G401 (cell line): Measurements from ENCODE around the gene TMPRSS9. TPM values are rescaled to one million over a fixed set of nuclear protein-coding genes. Genes with fewer than 3 reads are reported as not detected.
"Not testable (repeated sequence)": the region's sequence is repeated elsewhere in the genome, so short reads cannot be mapped to it uniquely, and the experiment has no call there.

Source experiments
- DNase-seq: peaks from one replicate; pipeline ENCODE4 v3.0.0-alpha.2; 2015; ENCODE audit warnings: low spot score
- in situ Hi-C: cut with HindIII; loops from 2 replicates; pipeline ENCODE4 v1.10.0; 2016; ENCODE audit warnings: low sequenced_read_pairs, mixed read lengths
- total RNA-seq: library from RNA; depleted of rRNA; stranded (reverse); fragments of >200 nt; shearing (Covaris generic); gene quantifications from 2 replicates; pipeline ENCODE4 v1.2.3, GENCODE V29; 2014

The TMPRSS9 gene
- total RNA-seq, 1 experiment from 2014 or later, result 0.17 TPM

GRCh38 chr19:2443116-2443784 is 83.2 kb downstream of the TMPRSS9 start:
- in situ Hi-C loops, result no loop called here
- DNase-seq, result no peak

GRCh38 chr19:2443785-2444182 is 83.7 kb downstream of the TMPRSS9 start:
- in situ Hi-C loops, result no loop called here
- DNase-seq, result no peak

- in situ Hi-C loops, result no loop called here
- no peak for DNase-seq
Observed at GRCh38 chr19:2444251-2445002, 84.4 kb downstream of the TMPRSS9 start.

- DNase-seq, result no peak
- in situ Hi-C loops, result no loop called here
Observed at GRCh38 chr19:2446381-2446780, 86.3 kb downstream of the TMPRSS9 start.

GRCh38 chr19:2449019-2449418 is 89.0 kb downstream of the TMPRSS9 start:
- DNase-seq, result no peak
- in situ Hi-C loops, result no loop called here

GRCh38 chr19:2451138-2451537 is 91.1 kb downstream of the TMPRSS9 start:
- in situ Hi-C loops, result no loop called here
- no peak for DNase-seq

- in situ Hi-C loops, result no loop called here
- no peak for DNase-seq
Observed at GRCh38 chr19:2451741-2452140, 91.7 kb downstream of the TMPRSS9 start.

- in situ Hi-C loops, result no loop called here
- DNase-seq, result peak; percentile 38
Observed at GRCh38 chr19:2453431-2454025, 93.5 kb downstream of the TMPRSS9 start.

- DNase-seq, result no peak
- in situ Hi-C loops, result no loop called here
Observed at GRCh38 chr19:2454199-2454961, 94.3 kb downstream of the TMPRSS9 start.

- DNase-seq, result no peak
- in situ Hi-C loops, result no loop called here
Observed at GRCh38 chr19:2454962-2455850, 95.1 kb downstream of the TMPRSS9 start.

- no peak for DNase-seq
- in situ Hi-C loops, result no loop called here
Observed at GRCh38 chr19:2455851-2456570, 95.9 kb downstream of the TMPRSS9 start.

GRCh38 chr19:2457394-2458037 is 97.5 kb downstream of the TMPRSS9 start:
- in situ Hi-C loops, result no loop called here
- no peak for DNase-seq

- in situ Hi-C loops, result no loop called here
- DNase-seq, result no peak
Observed at GRCh38 chr19:2458054-2458453, 98.0 kb downstream of the TMPRSS9 start.

- DNase-seq, in situ Hi-C loops: not testable (repeated sequence)
Observed at GRCh38 chr19:2458776-2459175, 98.7 kb downstream of the TMPRSS9 start.

- in situ Hi-C loops, result no loop called here
- DNase-seq, result no peak
Observed at GRCh38 chr19:2460245-2460644, 100.2 kb downstream of the TMPRSS9 start.

- DNase-seq, result peak; percentile 46
- in situ Hi-C loops, result no loop called here
Observed at GRCh38 chr19:2461751-2462634, 101.9 kb downstream of the TMPRSS9 start.
